IMR-90 (cell line): Measurements from ENCODE around the gene IGF2BP3. TPM values are rescaled to one million over a fixed set of nuclear protein-coding genes. Genes with fewer than 3 reads are reported as not detected.

Experiments
- ATAC-seq: fragments of 200-7000 bp; cut with Tn5 transposase; 2 replicates; pipeline ENCODE4 v1.9.1; 2020; ENCODE audit warnings: low read depth, mild to moderate bottlenecking, moderate library complexity
- BruUV-seq: library from RNA; stranded (reverse); fragments of 400-500 nt; replicated peaks from 2 replicates; lab custom pipeline; 2021; lab: Mats Ljungman, UMichigan
- CTCF ChIA-PET: fragments of 300-600 bp; formaldehyde crosslinking; extraction: SDS; loops from one replicate; lab custom pipeline; 2021; ENCODE audit warnings: antibody characterized with exemption; lab: Yijun Ruan, JAX
- POLR2A ChIA-PET: fragments of 300-600 bp; sonication (Branson Sonifier 250); formaldehyde crosslinking; loops from one replicate; lab custom pipeline; 2022; ENCODE audit warnings: antibody characterized with exemption; ENCODE audit not compliant: unreplicated experiment; lab: Charles Lee
- DNase-seq: peaks from one replicate; pipeline ENCODE4 v3.0.0; 2013
- H2AFZ ChIP-seq: replicated peaks from 2 replicates; pipeline ENCODE3; 2013; ENCODE audit warnings: low read length, mild to moderate bottlenecking; ENCODE audit not compliant: poor library complexity
- H2AK5ac ChIP-seq: 2 replicates; pipeline ENCODE4 v1.6.1; 2013; ENCODE audit warnings: low read depth, low read length, inconsistent platforms
- H2AK9ac ChIP-seq: replicated peaks from 2 replicates; pipeline ENCODE3; 2013; ENCODE audit warnings: mild to moderate bottlenecking, low read depth, low read length, moderate library complexity; ENCODE audit not compliant: poor library complexity
- H2BK120ac ChIP-seq: 2 replicates; pipeline ENCODE4 v1.6.1; 2013; ENCODE audit warnings: low read depth, low read length, inconsistent platforms
- H2BK15ac ChIP-seq: 3 replicates; pipeline ENCODE4 v1.6.1; 2013; ENCODE audit warnings: low read depth, low read length, inconsistent platforms
- H2BK20ac ChIP-seq: 2 replicates; pipeline ENCODE4 v1.6.1; 2013; ENCODE audit warnings: low read depth, mild to moderate bottlenecking, inconsistent platforms, low read length, moderate library complexity
- H2BK5ac ChIP-seq: 2 replicates; pipeline ENCODE4 v1.6.1; 2013; ENCODE audit warnings: mild to moderate bottlenecking, low read depth, low read length, inconsistent platforms; ENCODE audit not compliant: poor library complexity, severe bottlenecking
- H3K14ac ChIP-seq: replicated peaks from 2 replicates; pipeline ENCODE4 v1.6.1; 2013; ENCODE audit warnings: low read depth, low read length, inconsistent platforms
- H3K18ac ChIP-seq: 2 replicates; pipeline ENCODE4 v1.6.1; 2013; ENCODE audit warnings: low read depth, low read length, control low read depth
- H3K23ac ChIP-seq: 2 replicates; pipeline ENCODE4 v1.6.1; 2013; ENCODE audit warnings: low read depth, low read length, inconsistent platforms
- H3K27ac ChIP-seq: 2 replicates; pipeline ENCODE4 v1.5.1; 2013; ENCODE audit warnings: mild to moderate bottlenecking, control low read depth, low read length; ENCODE audit not compliant: insufficient read depth
- H3K27me3 ChIP-seq: 2 replicates; pipeline ENCODE4 v1.6.1; 2013; ENCODE audit warnings: low read length; ENCODE audit not compliant: control insufficient read depth, insufficient read depth
- H3K36me3 ChIP-seq: 2 replicates; pipeline ENCODE4 v1.6.1; 2013; ENCODE audit warnings: low read length, mixed read lengths; ENCODE audit not compliant: control insufficient read depth, insufficient read depth
- H3K4ac ChIP-seq: 2 replicates; pipeline ENCODE4 v1.6.1; 2013; ENCODE audit warnings: low read depth, low read length, inconsistent platforms
- H3K4me1 ChIP-seq: 2 replicates; pipeline ENCODE4 v1.6.1; 2013; ENCODE audit warnings: low read length, mixed read lengths; ENCODE audit not compliant: control insufficient read depth, insufficient read depth
- H3K4me2 ChIP-seq: 2 replicates; pipeline ENCODE4 v1.6.1; 2013; ENCODE audit warnings: low read depth, mild to moderate bottlenecking, control low read depth, low read length, moderate library complexity
- H3K4me3 ChIP-seq: 2 replicates; pipeline ENCODE4 v1.5.1; 2013; ENCODE audit warnings: low read depth, mild to moderate bottlenecking, control low read depth, low read length, moderate library complexity; ENCODE audit not compliant: insufficient read depth
- H3K56ac ChIP-seq: 2 replicates; pipeline ENCODE4 v1.6.1; 2013; ENCODE audit warnings: low read length, inconsistent platforms; ENCODE audit not compliant: insufficient read depth; ENCODE audit errors: extremely low read depth
- H3K79me1 ChIP-seq, 2 experiments: 2 replicates each; pipeline ENCODE4 v1.6.1; 2013; ENCODE audit warnings: low read length in 2 of 2, inconsistent platforms in 1 of 2, low read depth in 1 of 2
- H3K9ac ChIP-seq: 2 replicates; pipeline ENCODE4 v1.6.1; 2013; ENCODE audit warnings: low read depth, low read length, control low read depth
- H3K9me1 ChIP-seq: 2 replicates; pipeline ENCODE4 v1.6.1; 2013; ENCODE audit warnings: low read length, inconsistent platforms; ENCODE audit not compliant: insufficient read depth
- H3K9me3 ChIP-seq: 2 replicates; pipeline ENCODE4 v1.6.1; 2013; ENCODE audit warnings: low read length; ENCODE audit not compliant: control insufficient read depth, insufficient read depth
- H4K20me1 ChIP-seq: 2 replicates; pipeline ENCODE4 v1.6.1; 2013; ENCODE audit warnings: low read length, inconsistent platforms; ENCODE audit not compliant: insufficient read depth
- H4K5ac ChIP-seq: 2 replicates; pipeline ENCODE4 v1.6.1; 2013; ENCODE audit warnings: mild to moderate bottlenecking, low read depth, low read length, control low read depth
- H4K8ac ChIP-seq, 2 experiments: 2 replicates each; pipeline ENCODE4 v1.6.1; 2013; ENCODE audit warnings: low read depth in 2 of 2, low read length in 2 of 2, control low read depth in 1 of 2, inconsistent platforms in 1 of 2
- H4K91ac ChIP-seq: 2 replicates; pipeline ENCODE4 v1.6.1; 2013; ENCODE audit warnings: low read depth, low read length, inconsistent platforms; ENCODE audit not compliant: insufficient read depth
- MXI1 ChIP-seq: IDR thresholded peaks from 2 replicates; pipeline ENCODE4 v1.6.1; 2012; ENCODE audit warnings: low read depth, mild to moderate bottlenecking, low read length, moderate library complexity, borderline replicate concordance
- WGBS, 2 experiments: methylation state at CpG; one replicate each; pipeline versions ENCODE4 v1.1.5 to v1.1.7; 2013; ENCODE audit warnings: missing lambda C conversion rate in 2 of 2; ENCODE audit not compliant: insufficient read length in 1 of 2; ENCODE audit errors: extremely low coverage in 2 of 2; 5-methylcytosine and 5-hydroxymethylcytosine counted together
- dilution Hi-C: fragments of 300-500 bp; cut with HindIII; formaldehyde crosslinking; loops from one replicate; pipeline ENCODE4 v1.14.3; 2018; ENCODE audit warnings: low sequenced_read_pairs; ENCODE audit not compliant: unreplicated experiment
- in situ Hi-C: fragments of 300-500 bp; cut with MboI; formaldehyde crosslinking; loops from 3 replicates; pipeline ENCODE4 v1.14.3; 2019; ENCODE audit warnings: low sequenced_read_pairs, inconsistent platforms, mixed read lengths
- intact Hi-C: fragments of 100-400 bp; cut with micrococcal nuclease; formaldehyde crosslinking; loops from 2 replicates; pipeline ENCODE4 v1.10.0; 2022
- polyA plus RNA-seq, 3 experiments: library from polyadenylated mRNA; depleted of rRNA; stranded (reverse); fragments of >200 nt; gene quantifications; 2 replicates each; pipeline ENCODE4 v1.2.3, GENCODE V29; 2012; ENCODE audit warnings: low replicate concordance in 1 of 3
- total RNA-seq: library from RNA; depleted of rRNA; stranded (reverse); fragments of >200 nt; gene quantifications from 2 replicates; pipeline ENCODE4 v1.2.3, GENCODE V29; 2012

Gene IGF2BP3
- total and polyA plus RNA-seq, 2 of the 4 experiments (the other 2 are of a cell fraction): 50.9 to 59.3 TPM

DNA sequence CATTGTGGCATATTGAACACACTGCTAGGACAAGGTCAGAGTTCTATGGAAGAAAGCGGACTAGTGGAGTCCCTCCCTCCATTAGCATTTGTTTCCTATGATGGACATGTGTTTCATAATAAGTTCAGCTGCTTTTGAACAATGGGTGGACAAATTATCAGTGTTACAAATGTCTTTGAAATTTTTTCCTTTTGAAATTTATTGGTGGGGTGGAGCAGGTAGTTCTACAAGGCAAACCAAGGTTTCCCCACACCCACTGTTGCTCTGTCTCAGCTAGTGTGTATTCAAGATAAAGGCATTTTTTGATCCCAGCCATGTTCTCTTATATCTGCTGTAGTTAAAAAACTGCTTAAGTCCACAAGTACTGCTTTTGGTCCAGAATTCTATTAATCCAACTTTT, 91.3 kb downstream of the IGF2BP3 start:
- no CpG with 5 or more reads among the region's 1 CpG for WGBS, 2 experiments
- ATAC-seq: no peak
- Histone ChIP-seq H3K14ac (no peak overlapping the region), H3K9me1 (peaks cover 21% of the 10 kb centered on the region), H4K8ac (no peak overlapping the region), H3K4me3 (no peak overlapping the region), H3K79me1 (peaks cover 44 to 82% of the 10 kb centered on the region in 2 experiments), H2AK9ac (no peak overlapping the region), H3K9ac (no peak overlapping the region), H2BK5ac (no peak overlapping the region), H3K4me1 (peaks cover 4% of the 10 kb centered on the region; the same call in 1 of the 2 replicates), H3K27me3 (no peaks in the 10 kb centered on the region), H2AFZ (no peak overlapping the region), H3K56ac (no peak overlapping the region), H4K5ac (no peak overlapping the region), H3K27ac (no peak overlapping the region), H4K20me1 (peaks cover 44% of the 10 kb centered on the region), H3K9me3 (no peaks in the 10 kb centered on the region), H3K4ac (no peak overlapping the region; the same call in 1 of the 2 replicates), H3K23ac (peak overlapping the region; percentile 82; the same call in 1 of the 2 replicates), H3K4me2 (no peak overlapping the region), H2BK120ac (no peak overlapping the region), H4K91ac (no peak overlapping the region), H3K36me3 (peaks cover 3% of the 10 kb centered on the region), H2BK20ac (no peak overlapping the region; the same call in 1 of the 2 replicates), H2BK15ac (no peak overlapping the region), H2AK5ac (no peak overlapping the region), H3K18ac (no peak overlapping the region)
- intact Hi-C loops (no loop called here), in situ Hi-C loops (no loop called here), dilution Hi-C loops (no loop called here)
- DNase-seq: no peak
- ChIA-PET CTCF (no interaction called here), POLR2A (no interaction called here)
- TF ChIP-seq MXI1: no peak
- no TSS peak for BruUV-seq
